ENCODE data around the gene IFNL4. TPM values are rescaled to one million over a fixed set of nuclear protein-coding genes. Genes with fewer than 3 reads are reported as not detected.

Gene IFNL4
- total and polyA plus RNA-seq, 2 donors (not counting 1 experiment from before 2014, with no cell fraction given), result not detected

DNA sequence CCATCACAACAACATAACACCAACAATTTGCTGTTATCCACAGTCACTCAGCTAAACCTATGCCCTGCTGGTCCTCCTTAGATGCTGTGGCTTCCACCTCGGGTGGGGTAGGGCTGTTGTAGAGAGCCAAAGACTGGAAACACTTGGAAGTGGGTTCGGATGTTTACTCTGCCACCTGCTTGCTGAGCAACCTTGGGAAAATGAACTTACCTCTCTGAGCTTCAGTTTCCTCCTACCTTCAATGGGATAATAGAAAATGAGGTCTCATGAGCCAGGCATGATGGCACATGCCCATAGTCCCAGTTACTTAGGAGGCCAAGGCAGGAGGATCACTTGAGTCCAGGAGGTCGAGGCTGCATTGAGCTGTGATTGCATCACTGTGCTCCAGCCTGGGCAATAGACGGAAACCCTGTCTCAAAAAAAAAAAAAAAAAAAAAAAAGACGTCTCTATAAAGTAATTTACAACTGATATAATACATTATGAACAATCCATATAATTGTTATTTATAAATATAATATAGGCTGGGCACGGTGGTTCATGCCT is 41.3 kb downstream of the IFNL4 start:
- intact Hi-C loops (cut with micrococcal nuclease), result no loop called here
- H3K9me3 ChIP-seq (ENCODE audit: control extremely low read depth in 1 of 3, control insufficient read depth in 2 of 3, insufficient read depth in 1 of 3, low read length in 2 of 3), result no peaks in the 10 kb centered on the region
- Mint-ChIP-seq H3K27me3 (peaks cover 29% of the 10 kb centered on the region), H3K4me3 (no peak overlapping the region), H3K27ac (no peak overlapping the region), H3K9me3 (ENCODE audit: insufficient read depth) (no peaks in the 10 kb centered on the region), H3K4me1 (no peaks in the 10 kb centered on the region)
- TF ChIP-seq, protein P1, sequence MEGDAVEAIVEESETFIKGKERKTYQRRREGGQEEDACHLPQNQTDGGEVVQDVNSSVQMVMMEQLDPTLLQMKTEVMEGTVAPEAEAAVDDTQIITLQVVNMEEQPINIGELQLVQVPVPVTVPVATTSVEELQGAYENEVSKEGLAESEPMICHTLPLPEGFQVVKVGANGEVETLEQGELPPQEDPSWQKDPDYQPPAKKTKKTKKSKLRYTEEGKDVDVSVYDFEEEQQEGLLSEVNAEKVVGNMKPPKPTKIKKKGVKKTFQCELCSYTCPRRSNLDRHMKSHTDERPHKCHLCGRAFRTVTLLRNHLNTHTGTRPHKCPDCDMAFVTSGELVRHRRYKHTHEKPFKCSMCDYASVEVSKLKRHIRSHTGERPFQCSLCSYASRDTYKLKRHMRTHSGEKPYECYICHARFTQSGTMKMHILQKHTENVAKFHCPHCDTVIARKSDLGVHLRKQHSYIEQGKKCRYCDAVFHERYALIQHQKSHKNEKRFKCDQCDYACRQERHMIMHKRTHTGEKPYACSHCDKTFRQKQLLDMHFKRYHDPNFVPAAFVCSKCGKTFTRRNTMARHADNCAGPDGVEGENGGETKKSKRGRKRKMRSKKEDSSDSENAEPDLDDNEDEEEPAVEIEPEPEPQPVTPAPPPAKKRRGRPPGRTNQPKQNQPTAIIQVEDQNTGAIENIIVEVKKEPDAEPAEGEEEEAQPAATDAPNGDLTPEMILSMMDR (IDR thresholded peaks at IDR 0.05), result no peak
- no peak for TF ChIP-seq EZH2 (IDR thresholded peaks at IDR 0.05; ENCODE audit: borderline replicate concordance, insufficient read depth, low read depth, low read length, poor library complexity, severe bottlenecking)
- peaks cover 0 to 15% (median 9%) of the 10 kb centered on the region in 4 experiments for H3K27me3 ChIP-seq (replicated peaks in 1 of 4; ENCODE audit: control extremely low read depth in 1 of 4, control insufficient read depth in 3 of 4, insufficient read depth in 4 of 4, low read length in 3 of 4)
- H3K79me2 ChIP-seq (ENCODE audit: control insufficient read depth, insufficient read depth, low read length), result no peaks in the 10 kb centered on the region
- DNase-seq (no peak), ATAC-seq (ENCODE audit: low read depth) (no peak)
- ChIA-PET POLR2A (no interaction called here), CTCF (interaction anchor here (0.6 kb wide), 1 partner anchor 293 kb away, joined by 3 read pairs; no protein-coding TSS in a partner anchor)
- H3K4me1 ChIP-seq (ENCODE audit: control insufficient read depth in 2 of 2, insufficient read depth in 2 of 2, low read length in 2 of 2), result no peaks in the 10 kb centered on the region
- H3K27ac ChIP-seq (ENCODE audit: low read length in 2 of 2), result no peak overlapping the region
- H3K36me3 ChIP-seq (replicated peaks in 1 of 2; ENCODE audit: control extremely low read depth in 1 of 2, control insufficient read depth in 1 of 2, extremely low read depth in 1 of 2, insufficient read depth in 2 of 2, low read length in 1 of 2), result no peaks in the 10 kb centered on the region
- H4K20me1 ChIP-seq (ENCODE audit: control insufficient read depth, insufficient read depth, low read length, poor library complexity, severe bottlenecking), result no peaks in the 10 kb centered on the region
- H3K4me3 ChIP-seq (ENCODE audit: control extremely low read depth in 1 of 5, extremely low read depth in 1 of 5, insufficient read depth in 1 of 5, low read depth in 2 of 5, low read length in 4 of 5), result no peak overlapping the region
- no peak overlapping the region for H3K4me2 ChIP-seq (replicated peaks; ENCODE audit: low read depth, low read length, poor library complexity, severe bottlenecking)
- no peak overlapping the region for H3K9ac ChIP-seq (ENCODE audit: low read length)
- WGBS (ENCODE audit: insufficient coverage), result no CpG with 5 or more reads among the region's 6 CpGs
- no peak overlapping the region for H2AFZ ChIP-seq (ENCODE audit: insufficient read depth, low read depth, low read length, poor library complexity, severe bottlenecking)

DNA sequence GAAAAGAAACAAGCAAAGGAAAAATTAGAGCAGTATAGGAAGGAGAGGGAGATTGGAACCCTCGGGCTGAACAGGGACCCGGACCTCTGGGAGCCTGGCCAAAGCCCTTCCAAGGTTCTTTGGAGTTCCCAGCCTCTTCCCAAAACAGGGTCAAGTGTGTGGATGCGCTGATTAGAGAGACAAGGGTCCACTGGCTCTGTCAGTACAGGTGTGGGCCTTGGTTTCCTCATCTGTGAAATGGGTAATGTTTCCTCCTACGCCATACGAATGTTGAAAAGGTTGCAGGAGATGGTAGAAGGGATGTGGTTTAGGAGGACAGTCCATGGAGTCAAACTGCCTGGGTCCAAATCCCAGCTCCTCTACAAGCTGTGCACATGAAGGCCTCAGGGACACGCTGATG is 42.5 kb downstream of the IFNL4 start:
- peaks cover 0 to 22% (median 9%) of the 10 kb centered on the region in 4 experiments for H3K27me3 ChIP-seq (replicated peaks in 1 of 4; ENCODE audit: control extremely low read depth in 1 of 4, control insufficient read depth in 3 of 4, insufficient read depth in 4 of 4, low read length in 3 of 4)
- no peaks in the 10 kb centered on the region for H3K36me3 ChIP-seq (replicated peaks in 1 of 2; ENCODE audit: control extremely low read depth in 1 of 2, control insufficient read depth in 1 of 2, extremely low read depth in 1 of 2, insufficient read depth in 2 of 2, low read length in 1 of 2)
- Mint-ChIP-seq H3K4me3 (no peak overlapping the region), H3K27ac (no peak overlapping the region), H3K27me3 (peaks cover 37% of the 10 kb centered on the region), H3K4me1 (no peaks in the 10 kb centered on the region), H3K9me3 (ENCODE audit: insufficient read depth) (no peaks in the 10 kb centered on the region)
- no peaks in the 10 kb centered on the region for H3K9me3 ChIP-seq (ENCODE audit: control extremely low read depth in 1 of 3, control insufficient read depth in 2 of 3, insufficient read depth in 1 of 3, low read length in 2 of 3)
- H3K79me2 ChIP-seq (ENCODE audit: control insufficient read depth, insufficient read depth, low read length), result no peaks in the 10 kb centered on the region
- TF ChIP-seq EZH2 (IDR thresholded peaks at IDR 0.05; ENCODE audit: borderline replicate concordance, insufficient read depth, low read depth, low read length, poor library complexity, severe bottlenecking), result no peak
- TF ChIP-seq, protein P1 (IDR thresholded peaks at IDR 0.05), result no peak
- no peak overlapping the region for H2AFZ ChIP-seq (ENCODE audit: insufficient read depth, low read depth, low read length, poor library complexity, severe bottlenecking)
- no peak overlapping the region for H3K27ac ChIP-seq (ENCODE audit: low read length in 2 of 2)
- no peaks in the 10 kb centered on the region for H4K20me1 ChIP-seq (ENCODE audit: control insufficient read depth, insufficient read depth, low read length, poor library complexity, severe bottlenecking)
- no peaks in the 10 kb centered on the region for H3K4me1 ChIP-seq (ENCODE audit: control insufficient read depth in 2 of 2, insufficient read depth in 2 of 2, low read length in 2 of 2)
- DNase-seq, result no peak
- POLR2A ChIA-PET, result no interaction called here
- intact Hi-C loops (cut with micrococcal nuclease), result no loop called here
- no peak overlapping the region for H3K9ac ChIP-seq (ENCODE audit: low read length)
- CTCF ChIA-PET, result no interaction called here
- whole genome bisulfite sequencing (ENCODE audit: insufficient coverage), result 84% methylated on average over 6 of the region's 6 CpGs
- no peak overlapping the region for H3K4me3 ChIP-seq (ENCODE audit: control extremely low read depth in 1 of 5, extremely low read depth in 1 of 5, insufficient read depth in 1 of 5, low read depth in 2 of 5, low read length in 4 of 5)
- no peak overlapping the region for H3K4me2 ChIP-seq (replicated peaks; ENCODE audit: low read depth, low read length, poor library complexity, severe bottlenecking)
- no peak for ATAC-seq (ENCODE audit: low read depth)
